Limb (tissue), 2 donors: Measurements from ENCODE around the gene MRPL37.

ENCODE experiments used
- DNase-seq, 2 donors: peaks; one replicate each; pipeline ENCODE4 v3.0.0-alpha.2; 2016; ENCODE audit errors: extremely low spot score in 2 of 2

MRPL37 gene

GRCh38 chr1:54239631-54240031 is 39.7 kb downstream of the MRPL37 start:
- DNase-seq: peak in 1 of 2 donors; percentile 33

- no peak for DNase-seq
Observed at GRCh38 chr1:54240741-54241335, 40.9 kb downstream of the MRPL37 start.

- DNase-seq: no peak
Observed at GRCh38 chr1:54241364-54241763, 41.4 kb downstream of the MRPL37 start.

- DNase-seq: no peak
Observed at GRCh38 chr1:54243022-54243421, 43.1 kb downstream of the MRPL37 start.

GRCh38 chr1:54244655-54245054 is 44.7 kb downstream of the MRPL37 start:
- DNase-seq: no peak

- DNase-seq: no peak
Observed at GRCh38 chr1:54245501-54245900, 45.5 kb downstream of the MRPL37 start.

- DNase-seq: no peak
Observed at GRCh38 chr1:54246116-54246721, 46.3 kb downstream of the MRPL37 start.

GRCh38 chr1:54247863-54248515 is 48.0 kb downstream of the MRPL37 start:
- DNase-seq: no peak

- DNase-seq: no peak
Observed at GRCh38 chr1:54248966-54249365, 49.0 kb downstream of the MRPL37 start.

GRCh38 chr1:54249819-54250435 is 50.0 kb downstream of the MRPL37 start:
- peak in 1 of 2 donors; percentile 84 for DNase-seq

GRCh38 chr1:54250670-54251069 is 50.7 kb downstream of the MRPL37 start:
- no peak for DNase-seq

- DNase-seq: no peak
Observed at GRCh38 chr1:54252371-54252936, 52.5 kb downstream of the MRPL37 start.

- no peak for DNase-seq
Observed at GRCh38 chr1:54253480-54253879, 53.5 kb downstream of the MRPL37 start.

- DNase-seq: no peak
Observed at GRCh38 chr1:54254055-54254454, 54.1 kb downstream of the MRPL37 start.

- no peak for DNase-seq
Observed at GRCh38 chr1:54255026-54255702, 55.2 kb downstream of the MRPL37 start.

- DNase-seq: no peak
Observed at GRCh38 chr1:54256522-54257345, 56.8 kb downstream of the MRPL37 start.

GRCh38 chr1:54257346-54257620 is 57.3 kb downstream of the MRPL37 start:
- no peak for DNase-seq

GRCh38 chr1:54257876-54258275 is 57.9 kb downstream of the MRPL37 start:
- DNase-seq: no peak

- DNase-seq: no peak
Observed at GRCh38 chr1:54259546-54260140, 59.7 kb downstream of the MRPL37 start.

- no peak for DNase-seq
Observed at GRCh38 chr1:54260810-54261209, 60.8 kb downstream of the MRPL37 start.

- DNase-seq: no peak
Observed at GRCh38 chr1:54262244-54262643, 62.3 kb downstream of the MRPL37 start.
